ENCODE measurements around the gene ATG101. TPM values are rescaled to one million over a fixed set of nuclear protein-coding genes. Genes with fewer than 3 reads are reported as not detected.

The ATG101 gene, protein sequence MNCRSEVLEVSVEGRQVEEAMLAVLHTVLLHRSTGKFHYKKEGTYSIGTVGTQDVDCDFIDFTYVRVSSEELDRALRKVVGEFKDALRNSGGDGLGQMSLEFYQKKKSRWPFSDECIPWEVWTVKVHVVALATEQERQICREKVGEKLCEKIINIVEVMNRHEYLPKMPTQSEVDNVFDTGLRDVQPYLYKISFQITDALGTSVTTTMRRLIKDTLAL
- total RNA-seq (10 to 100 TPM; 12.9 to 28.4 TPM), polyA plus RNA-seq (10 to 100 TPM; 30.5 to 31.8 TPM)

DNA sequence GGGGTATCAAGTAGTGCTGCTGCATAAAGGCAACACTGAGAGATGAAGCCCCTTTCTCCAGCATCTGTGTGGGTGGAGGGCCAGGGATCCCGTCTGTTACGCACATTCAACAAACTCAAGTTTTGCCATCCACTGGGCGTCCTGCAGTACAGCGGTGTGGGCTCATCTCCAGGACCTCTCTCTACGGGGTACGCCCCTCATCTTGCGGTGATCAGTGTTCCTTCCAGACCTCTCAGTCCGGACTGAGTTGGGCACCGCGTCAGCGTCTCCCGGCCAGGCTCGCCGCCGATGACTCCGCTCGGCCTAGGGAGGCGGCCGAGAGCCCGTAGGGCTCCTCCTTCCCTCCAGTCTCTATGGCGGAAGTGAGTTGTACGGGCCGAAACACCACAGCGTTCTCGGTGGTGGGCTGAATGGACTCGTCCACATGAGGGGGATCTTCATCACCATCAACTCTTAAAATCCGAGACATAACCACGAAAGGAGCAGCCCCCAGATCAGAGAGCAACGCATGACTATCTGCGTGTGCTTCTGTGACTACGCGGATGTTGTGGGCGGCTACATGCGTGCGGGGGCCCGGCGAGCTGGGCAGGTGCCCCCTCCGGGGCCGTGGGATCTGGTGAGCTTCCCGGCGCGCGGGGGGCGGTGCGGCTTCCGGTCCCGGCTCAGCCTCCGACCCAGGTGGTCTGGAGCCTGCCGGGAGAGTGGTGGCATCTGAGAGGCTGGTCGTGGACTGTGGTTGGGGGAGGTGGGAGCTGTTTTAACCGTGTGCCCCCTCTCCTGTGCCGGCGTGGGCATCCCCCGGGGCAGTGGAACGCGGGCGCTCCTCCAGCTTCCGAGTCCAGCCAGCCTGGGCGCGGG lies at the start of gene ATG101:
Gene ATG101, plus strand, starts transcription at position 652 of the 858 bp plus-strand sequence. CDS start 3,673 bp downstream, outside the sequence.
- Histone ChIP-seq H3K36me3 (ENCODE audit: control insufficient read depth in 4 of 4, insufficient read depth in 3 of 4, low read depth in 1 of 4, low read length in 3 of 4) (peaks cover 0 to 10% (median 6%) of the 10 kb centered on the region in 4 donors), H3K27ac (ENCODE audit: low read depth in 1 of 2, low read length in 2 of 2) (peak within 1 kb of the TSS; percentile 93 to 99), H3K9me3 (ENCODE audit: control insufficient read depth in 4 of 4, low read length in 3 of 4) (no peaks in the 10 kb centered on the region), H3K4me1 (ENCODE audit: control insufficient read depth in 4 of 4, insufficient read depth in 4 of 4, low read length in 3 of 4) (peaks cover 4 to 41% (median 26%) of the 10 kb centered on the region in 4 donors), H3K27me3 (ENCODE audit: control insufficient read depth in 4 of 4, insufficient read depth in 4 of 4, low read length in 3 of 4) (no peaks in the 10 kb centered on the region), H3K4me3 (ENCODE audit: low read depth in 1 of 3, low read length in 3 of 3) (peak within 1 kb of the TSS; percentile 77 to 100 (median 93)), H3K9ac (ENCODE audit: low read depth in 1 of 2, low read length in 2 of 2) (peak within 1 kb of the TSS; percentile 31 to 91)
- under 1% methylated on average over 60 of the region's 60 CpGs for WGBS
- TF ChIP-seq, protein P1, sequence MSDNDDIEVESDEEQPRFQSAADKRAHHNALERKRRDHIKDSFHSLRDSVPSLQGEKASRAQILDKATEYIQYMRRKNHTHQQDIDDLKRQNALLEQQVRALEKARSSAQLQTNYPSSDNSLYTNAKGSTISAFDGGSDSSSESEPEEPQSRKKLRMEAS (IDR thresholded peaks at IDR 0.05), result peak; percentile 76
- TF ChIP-seq YY1 (IDR thresholded peaks at IDR 0.05), result peak; percentile 67
- TF ChIP-seq, protein P2, sequence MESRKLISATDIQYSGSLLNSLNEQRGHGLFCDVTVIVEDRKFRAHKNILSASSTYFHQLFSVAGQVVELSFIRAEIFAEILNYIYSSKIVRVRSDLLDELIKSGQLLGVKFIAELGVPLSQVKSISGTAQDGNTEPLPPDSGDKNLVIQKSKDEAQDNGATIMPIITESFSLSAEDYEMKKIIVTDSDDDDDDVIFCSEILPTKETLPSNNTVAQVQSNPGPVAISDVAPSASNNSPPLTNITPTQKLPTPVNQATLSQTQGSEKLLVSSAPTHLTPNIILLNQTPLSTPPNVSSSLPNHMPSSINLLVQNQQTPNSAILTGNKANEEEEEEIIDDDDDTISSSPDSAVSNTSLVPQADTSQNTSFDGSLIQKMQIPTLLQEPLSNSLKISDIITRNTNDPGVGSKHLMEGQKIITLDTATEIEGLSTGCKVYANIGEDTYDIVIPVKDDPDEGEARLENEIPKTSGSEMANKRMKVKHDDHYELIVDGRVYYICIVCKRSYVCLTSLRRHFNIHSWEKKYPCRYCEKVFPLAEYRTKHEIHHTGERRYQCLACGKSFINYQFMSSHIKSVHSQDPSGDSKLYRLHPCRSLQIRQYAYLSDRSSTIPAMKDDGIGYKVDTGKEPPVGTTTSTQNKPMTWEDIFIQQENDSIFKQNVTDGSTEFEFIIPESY (IDR thresholded peaks at IDR 0.05), result no peak
- TF ChIP-seq RXRA (IDR thresholded peaks at IDR 0.05), result peak in 1 of 2 donors; percentile 21
- peak; percentile 92 to 96 for TF ChIP-seq EGR1 (IDR thresholded peaks at IDR 0.05; ENCODE audit: low read depth in 2 of 2)
- no peak for TF ChIP-seq HNF4G (IDR thresholded peaks at IDR 0.05)
- peak; percentile 30 for TF ChIP-seq TAF1 (conservative IDR thresholded peaks at IDR 0.05)
- peak; percentile 76 to 92 for TF ChIP-seq GABPA (IDR thresholded peaks at IDR 0.05 in 1 of 2, conservative IDR thresholded peaks at IDR 0.05 in 1 of 2)
- TF ChIP-seq, protein P3, sequence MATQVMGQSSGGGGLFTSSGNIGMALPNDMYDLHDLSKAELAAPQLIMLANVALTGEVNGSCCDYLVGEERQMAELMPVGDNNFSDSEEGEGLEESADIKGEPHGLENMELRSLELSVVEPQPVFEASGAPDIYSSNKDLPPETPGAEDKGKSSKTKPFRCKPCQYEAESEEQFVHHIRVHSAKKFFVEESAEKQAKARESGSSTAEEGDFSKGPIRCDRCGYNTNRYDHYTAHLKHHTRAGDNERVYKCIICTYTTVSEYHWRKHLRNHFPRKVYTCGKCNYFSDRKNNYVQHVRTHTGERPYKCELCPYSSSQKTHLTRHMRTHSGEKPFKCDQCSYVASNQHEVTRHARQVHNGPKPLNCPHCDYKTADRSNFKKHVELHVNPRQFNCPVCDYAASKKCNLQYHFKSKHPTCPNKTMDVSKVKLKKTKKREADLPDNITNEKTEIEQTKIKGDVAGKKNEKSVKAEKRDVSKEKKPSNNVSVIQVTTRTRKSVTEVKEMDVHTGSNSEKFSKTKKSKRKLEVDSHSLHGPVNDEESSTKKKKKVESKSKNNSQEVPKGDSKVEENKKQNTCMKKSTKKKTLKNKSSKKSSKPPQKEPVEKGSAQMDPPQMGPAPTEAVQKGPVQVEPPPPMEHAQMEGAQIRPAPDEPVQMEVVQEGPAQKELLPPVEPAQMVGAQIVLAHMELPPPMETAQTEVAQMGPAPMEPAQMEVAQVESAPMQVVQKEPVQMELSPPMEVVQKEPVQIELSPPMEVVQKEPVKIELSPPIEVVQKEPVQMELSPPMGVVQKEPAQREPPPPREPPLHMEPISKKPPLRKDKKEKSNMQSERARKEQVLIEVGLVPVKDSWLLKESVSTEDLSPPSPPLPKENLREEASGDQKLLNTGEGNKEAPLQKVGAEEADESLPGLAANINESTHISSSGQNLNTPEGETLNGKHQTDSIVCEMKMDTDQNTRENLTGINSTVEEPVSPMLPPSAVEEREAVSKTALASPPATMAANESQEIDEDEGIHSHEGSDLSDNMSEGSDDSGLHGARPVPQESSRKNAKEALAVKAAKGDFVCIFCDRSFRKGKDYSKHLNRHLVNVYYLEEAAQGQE (IDR thresholded peaks at IDR 0.05), result peak; percentile 22
- peak; percentile 84 for TF ChIP-seq SP1 (IDR thresholded peaks at IDR 0.05)
- TF ChIP-seq, protein P4, sequence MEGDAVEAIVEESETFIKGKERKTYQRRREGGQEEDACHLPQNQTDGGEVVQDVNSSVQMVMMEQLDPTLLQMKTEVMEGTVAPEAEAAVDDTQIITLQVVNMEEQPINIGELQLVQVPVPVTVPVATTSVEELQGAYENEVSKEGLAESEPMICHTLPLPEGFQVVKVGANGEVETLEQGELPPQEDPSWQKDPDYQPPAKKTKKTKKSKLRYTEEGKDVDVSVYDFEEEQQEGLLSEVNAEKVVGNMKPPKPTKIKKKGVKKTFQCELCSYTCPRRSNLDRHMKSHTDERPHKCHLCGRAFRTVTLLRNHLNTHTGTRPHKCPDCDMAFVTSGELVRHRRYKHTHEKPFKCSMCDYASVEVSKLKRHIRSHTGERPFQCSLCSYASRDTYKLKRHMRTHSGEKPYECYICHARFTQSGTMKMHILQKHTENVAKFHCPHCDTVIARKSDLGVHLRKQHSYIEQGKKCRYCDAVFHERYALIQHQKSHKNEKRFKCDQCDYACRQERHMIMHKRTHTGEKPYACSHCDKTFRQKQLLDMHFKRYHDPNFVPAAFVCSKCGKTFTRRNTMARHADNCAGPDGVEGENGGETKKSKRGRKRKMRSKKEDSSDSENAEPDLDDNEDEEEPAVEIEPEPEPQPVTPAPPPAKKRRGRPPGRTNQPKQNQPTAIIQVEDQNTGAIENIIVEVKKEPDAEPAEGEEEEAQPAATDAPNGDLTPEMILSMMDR (IDR thresholded peaks at IDR 0.05; ENCODE audit: low read depth, low read length, missing input control), result peak; percentile 66
- peak; percentile 44 to 71 for TF ChIP-seq RAD21 (IDR thresholded peaks at IDR 0.05)
- TF ChIP-seq FOXA1 (IDR thresholded peaks at IDR 0.05), result peak; percentile 54
- TF ChIP-seq FOXA2 (IDR thresholded peaks at IDR 0.05), result no peak
- TF ChIP-seq NR2F2 (IDR thresholded peaks at IDR 0.05), result no peak
- peak in 1 of 2 donors; percentile 3 for TF ChIP-seq HNF4A (conservative IDR thresholded peaks at IDR 0.05)
- DNase-seq (ENCODE audit: low spot score), result peak; percentile 86

Data from liver (tissue), 9 donors.